ENCODE data around the gene ADSL.

DNA sequence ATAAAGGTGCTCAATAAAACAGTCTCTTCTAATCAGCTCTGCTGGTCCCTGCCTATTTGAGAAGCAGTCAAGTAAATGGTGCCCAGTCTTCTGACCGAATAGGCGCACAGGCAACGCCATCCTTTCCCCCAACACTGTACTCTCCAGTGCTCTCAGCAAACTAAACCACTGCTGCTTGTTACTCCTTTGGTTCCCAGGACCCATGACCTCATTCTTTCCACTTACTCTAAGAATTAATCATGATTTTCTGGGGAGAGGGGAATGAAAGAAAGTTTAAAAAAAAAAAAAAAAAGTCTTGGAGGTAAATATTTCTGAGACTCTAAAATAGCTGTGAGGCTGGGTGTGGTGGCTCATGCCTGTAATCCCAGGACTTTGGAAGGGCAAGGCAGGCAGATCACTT is 87.8 kb downstream of the ADSL start:
- TF ChIP-seq, protein P1, sequence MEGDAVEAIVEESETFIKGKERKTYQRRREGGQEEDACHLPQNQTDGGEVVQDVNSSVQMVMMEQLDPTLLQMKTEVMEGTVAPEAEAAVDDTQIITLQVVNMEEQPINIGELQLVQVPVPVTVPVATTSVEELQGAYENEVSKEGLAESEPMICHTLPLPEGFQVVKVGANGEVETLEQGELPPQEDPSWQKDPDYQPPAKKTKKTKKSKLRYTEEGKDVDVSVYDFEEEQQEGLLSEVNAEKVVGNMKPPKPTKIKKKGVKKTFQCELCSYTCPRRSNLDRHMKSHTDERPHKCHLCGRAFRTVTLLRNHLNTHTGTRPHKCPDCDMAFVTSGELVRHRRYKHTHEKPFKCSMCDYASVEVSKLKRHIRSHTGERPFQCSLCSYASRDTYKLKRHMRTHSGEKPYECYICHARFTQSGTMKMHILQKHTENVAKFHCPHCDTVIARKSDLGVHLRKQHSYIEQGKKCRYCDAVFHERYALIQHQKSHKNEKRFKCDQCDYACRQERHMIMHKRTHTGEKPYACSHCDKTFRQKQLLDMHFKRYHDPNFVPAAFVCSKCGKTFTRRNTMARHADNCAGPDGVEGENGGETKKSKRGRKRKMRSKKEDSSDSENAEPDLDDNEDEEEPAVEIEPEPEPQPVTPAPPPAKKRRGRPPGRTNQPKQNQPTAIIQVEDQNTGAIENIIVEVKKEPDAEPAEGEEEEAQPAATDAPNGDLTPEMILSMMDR (IDR thresholded peaks at IDR 0.05), result no peak
- TF ChIP-seq EP300 (IDR thresholded peaks at IDR 0.05), result no peak
- no peak for TF ChIP-seq POLR2A (IDR thresholded peaks at IDR 0.05)

Measured in tibial nerve (tissue), 4 donors.